Natural killer cell (primary cell): Measurements from ENCODE around the gene CUL7. TPM values are rescaled to one million over a fixed set of nuclear protein-coding genes. Genes with fewer than 3 reads are reported as not detected.

Experiments used
- ATAC-seq, 3 donors: fragments of 150-1000 bp in 2 of 3; fragments of 200-7000 bp in 1 of 3; cut with Tn5 transposase; 1 replicate in 1 of 3; 2 replicates in 2 of 3; pipeline ENCODE4 v1.10.0; 2021; ENCODE audit warnings: mild to moderate bottlenecking in 2 of 3, moderate library complexity in 2 of 3
- DNase-seq, 2 donors: peaks; one replicate each; pipeline versions ENCODE4 v3.0.0 to v3.0.0-alpha.2; 2013 to 2021; ENCODE audit warnings: mixed read lengths in 1 of 2
- H3K27ac ChIP-seq: one replicate; pipeline ENCODE4 v1.5.1; 2013; ENCODE audit warnings: mild to moderate bottlenecking, low read length
- H3K27me3 ChIP-seq: one replicate; pipeline ENCODE4 v1.6.1; 2013; ENCODE audit warnings: low read length; ENCODE audit not compliant: control insufficient read depth, insufficient read depth
- H3K36me3 ChIP-seq: one replicate; pipeline ENCODE4 v1.6.1; 2013; ENCODE audit warnings: low read length; ENCODE audit not compliant: control insufficient read depth, insufficient read depth
- H3K4me1 ChIP-seq: one replicate; pipeline ENCODE4 v1.6.1; 2013; ENCODE audit warnings: low read length; ENCODE audit not compliant: control insufficient read depth, insufficient read depth
- H3K4me3 ChIP-seq: one replicate; pipeline ENCODE4 v1.5.1; 2013; ENCODE audit warnings: low read length
- H3K9me3 ChIP-seq: one replicate; pipeline ENCODE4 v1.6.1; 2013; ENCODE audit warnings: low read length; ENCODE audit not compliant: control insufficient read depth, insufficient read depth
- H3K27ac Mint-ChIP-seq, 2 donors: one replicate each; pipeline ENCODE4 v1.8.0; 2022; ENCODE audit warnings: mild to moderate bottlenecking in 2 of 2, mixed read lengths in 2 of 2, moderate library complexity in 1 of 2
- H3K27me3 Mint-ChIP-seq, 2 donors: one replicate each; pipeline ENCODE4 v1.8.0; 2022; ENCODE audit warnings: low read depth in 2 of 2, mixed read lengths in 2 of 2
- H3K36me3 Mint-ChIP-seq: one replicate; pipeline ENCODE4 v1.8.0; 2022; ENCODE audit warnings: mixed read lengths
- H3K4me1 Mint-ChIP-seq, 2 donors: one replicate each; pipeline ENCODE4 v1.8.0; 2022; ENCODE audit warnings: mixed read lengths in 2 of 2
- H3K4me3 Mint-ChIP-seq: one replicate; pipeline ENCODE4 v1.8.0; 2022; ENCODE audit warnings: mild to moderate bottlenecking, moderate library complexity, mixed read lengths
- H3K9me3 Mint-ChIP-seq, 2 donors: one replicate each; pipeline ENCODE4 v1.8.0; 2022; ENCODE audit warnings: mixed read lengths in 2 of 2
- CTCF ChIP-seq: fragments of 200-600 bp; IDR thresholded peaks from one replicate; pipeline ENCODE4 v1.8.0; 2022; ENCODE audit warnings: antibody characterized with exemption
- WGBS: methylation state at CpG from one replicate; pipeline ENCODE4 v1.1.7; 2013; ENCODE audit warnings: missing lambda C conversion rate; ENCODE audit not compliant: insufficient coverage; 5-methylcytosine and 5-hydroxymethylcytosine counted together
- intact Hi-C: fragments of 100-400 bp; cut with micrococcal nuclease; formaldehyde crosslinking; loops from one replicate; pipeline ENCODE4 v1.14.2; 2022
- total RNA-seq, 4 donors: library from RNA; stranded (reverse); fragments of 120-200 nt in 1 of 4; gene quantifications; one replicate each; pipeline versions ENCODE4 v1.2.3 to v1.2.4, GENCODE V29; 2013 to 2022

The CUL7 gene
- total RNA-seq, 3 donors from 2014 or later (not counting 1 experiment from before 2014, with no cell fraction given), result 9.6 to 10.1 (median 9.9) TPM

- 97% methylated on average over 18 of the region's 18 CpGs for WGBS
- no peaks in the 10 kb centered on the region for H3K4me1 Mint-ChIP-seq
- intact Hi-C loops, result no loop called here
- H3K27me3 Mint-ChIP-seq, result no peaks in the 10 kb centered on the region
- no peaks in the 10 kb centered on the region for H3K9me3 Mint-ChIP-seq
- DNase-seq, result no peak
- Histone ChIP-seq H3K4me3 (no peak overlapping the region), H3K27ac (no peak overlapping the region), H3K9me3 (no peaks in the 10 kb centered on the region), H3K36me3 (peaks cover 42% of the 10 kb centered on the region), H3K27me3 (no peaks in the 10 kb centered on the region), H3K4me1 (no peaks in the 10 kb centered on the region)
- no peak overlapping the region for H3K4me3 Mint-ChIP-seq
- peak overlapping the region in 1 of 2 donors; percentile 15 for H3K27ac Mint-ChIP-seq
- H3K36me3 Mint-ChIP-seq, result no peaks in the 10 kb centered on the region
- TF ChIP-seq CTCF, result no peak
- ATAC-seq, result no peak
Measured at GRCh38 chr6:43040542-43041257, 13.0 kb downstream of the CUL7 start.

- Mint-ChIP-seq H3K4me3 (no peak overlapping the region), H3K36me3 (no peaks in the 10 kb centered on the region), H3K9me3 (no peaks in the 10 kb centered on the region), H3K27ac (no peak overlapping the region), H3K27me3 (no peaks in the 10 kb centered on the region), H3K4me1 (no peaks in the 10 kb centered on the region)
- ATAC-seq (no peak), DNase-seq (no peak)
- H3K27ac ChIP-seq, result no peak overlapping the region
- H3K9me3 ChIP-seq, result no peaks in the 10 kb centered on the region
- H3K36me3 ChIP-seq, result peaks cover 41% of the 10 kb centered on the region
- 95% methylated on average over 9 of the region's 9 CpGs for whole genome bisulfite sequencing
- no peaks in the 10 kb centered on the region for H3K4me1 ChIP-seq
- H3K27me3 ChIP-seq, result no peaks in the 10 kb centered on the region
- intact Hi-C loops, result no loop called here
- no peak overlapping the region for H3K4me3 ChIP-seq
- TF ChIP-seq CTCF, result no peak
Measured at GRCh38 chr6:43038727-43039126, 14.9 kb downstream of the CUL7 start.

GRCh38 chr6:43037706-43038105, 15.9 kb downstream of the CUL7 start:
- Mint-ChIP-seq H3K4me1 (peaks cover 0 to 6% of the 10 kb centered on the region in 2 donors), H3K9me3 (no peaks in the 10 kb centered on the region), H3K27me3 (no peaks in the 10 kb centered on the region), H3K4me3 (no peak overlapping the region), H3K36me3 (no peaks in the 10 kb centered on the region), H3K27ac (no peak overlapping the region)
- Histone ChIP-seq H3K27me3 (no peaks in the 10 kb centered on the region), H3K4me1 (no peaks in the 10 kb centered on the region), H3K27ac (no peak overlapping the region), H3K9me3 (no peaks in the 10 kb centered on the region), H3K36me3 (peaks cover 40% of the 10 kb centered on the region), H3K4me3 (no peak overlapping the region)
- no peak for TF ChIP-seq CTCF
- no peak for DNase-seq
- ATAC-seq, result no peak
- intact Hi-C loops, result no loop called here
- WGBS, result 95% methylated on average over 7 of the region's 9 CpGs

GRCh38 chr6:43037197-43037596, 16.5 kb downstream of the CUL7 start:
- Histone ChIP-seq H3K27ac (no peak overlapping the region), H3K4me1 (no peaks in the 10 kb centered on the region), H3K36me3 (peaks cover 41% of the 10 kb centered on the region), H3K27me3 (no peaks in the 10 kb centered on the region), H3K9me3 (no peaks in the 10 kb centered on the region), H3K4me3 (no peak overlapping the region)
- H3K36me3 Mint-ChIP-seq, result no peaks in the 10 kb centered on the region
- intact Hi-C loops, result no loop called here
- no peaks in the 10 kb centered on the region for H3K9me3 Mint-ChIP-seq
- no peak for TF ChIP-seq CTCF
- no peaks in the 10 kb centered on the region for H3K27me3 Mint-ChIP-seq
- ATAC-seq (no peak), DNase-seq (no peak)
- 85% methylated on average over 5 of the region's 5 CpGs for WGBS
- no peak overlapping the region for H3K27ac Mint-ChIP-seq
- H3K4me1 Mint-ChIP-seq, result peaks cover 0 to 6% of the 10 kb centered on the region in 2 donors
- H3K4me3 Mint-ChIP-seq, result no peak overlapping the region
